HG02870 (cell line): ENCODE data around the gene IPCEF1.
"Not testable (repeated sequence)": the region's sequence is repeated elsewhere in the genome, so short reads cannot be mapped to it uniquely, and the experiment has no call there.

Experiments used
- ATAC-seq: cut with Tn5 transposase; IDR thresholded peaks from one replicate; pipeline ENCODE4 v1.9.1; 2021; ENCODE audit warnings: mild to moderate bottlenecking, moderate library complexity; ENCODE audit not compliant: unreplicated experiment

IPCEF1 gene

GRCh38 chr6:154229786-154230185, 126.8 kb downstream of the IPCEF1 start:
- peak; percentile 80 for ATAC-seq

DNA sequence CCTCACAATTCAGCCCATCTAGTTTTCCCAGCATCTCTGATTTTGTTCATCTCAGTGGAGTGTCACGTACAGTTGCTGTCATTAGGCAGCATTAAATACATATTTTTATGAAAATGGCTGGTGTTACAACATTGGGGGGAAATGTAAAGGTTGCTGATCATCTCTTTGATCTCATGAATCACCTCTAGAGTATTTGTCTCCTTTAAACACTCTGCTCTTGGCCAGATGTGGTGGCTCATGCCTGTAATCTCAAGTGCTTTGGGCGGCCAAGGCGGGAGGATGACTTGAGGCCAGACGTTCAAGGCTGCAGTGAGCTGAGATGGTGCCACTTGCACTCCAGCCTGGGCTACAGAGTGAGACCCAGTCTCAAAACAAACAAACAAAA, 128.1 kb downstream of the IPCEF1 start:
- no peak for ATAC-seq

DNA sequence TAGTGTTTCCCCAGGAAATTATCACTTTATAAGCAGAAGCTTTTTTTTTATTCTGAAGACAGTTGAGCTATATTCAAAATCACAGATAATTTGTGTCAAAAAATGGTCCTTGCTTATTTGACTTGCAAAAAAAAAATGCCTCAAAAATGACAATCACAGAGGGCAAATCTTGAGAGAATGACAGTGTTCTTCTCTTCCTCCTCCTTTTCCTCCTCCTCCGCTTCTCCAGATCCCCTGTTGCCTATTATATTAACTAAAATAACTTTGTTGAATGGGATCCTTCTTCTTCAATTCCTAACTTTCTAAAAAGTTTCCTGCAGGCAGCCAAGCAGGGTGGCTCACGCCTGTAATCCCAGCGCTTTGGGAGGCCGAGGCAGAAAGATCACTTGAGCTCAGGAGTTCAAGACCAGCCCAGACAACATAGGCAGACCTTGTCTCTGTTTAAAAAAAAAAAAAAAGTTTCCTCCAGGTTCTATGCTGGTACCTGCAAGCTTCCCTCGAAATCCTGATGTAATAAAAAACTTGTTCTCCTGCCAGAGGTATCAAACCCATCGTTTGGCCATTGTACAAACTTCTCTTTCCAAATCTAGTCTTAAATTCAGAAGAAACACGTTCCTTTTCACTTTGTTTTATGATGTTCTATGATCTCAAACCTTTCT, 128.6 kb downstream of the IPCEF1 start:
- ATAC-seq: no peak

DNA sequence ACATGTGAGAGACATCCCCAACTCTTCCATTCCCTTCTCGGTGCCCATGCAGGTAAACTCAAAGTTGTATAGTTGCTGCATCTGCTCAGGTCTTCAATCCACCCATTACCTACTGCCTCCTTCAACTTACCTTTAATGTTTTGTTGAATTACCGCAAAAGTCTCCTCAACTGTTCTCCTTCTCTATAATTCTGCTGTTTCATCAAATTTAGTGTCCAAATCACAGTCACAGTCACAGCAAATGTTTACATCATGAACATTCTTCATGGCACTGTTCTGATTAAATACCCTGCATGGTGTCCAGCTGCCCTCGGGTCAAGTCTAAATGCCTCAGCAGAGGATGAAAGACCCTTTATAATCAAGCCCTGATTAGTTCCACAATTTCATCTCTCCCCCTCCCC, 130.1 kb downstream of the IPCEF1 start:
- ATAC-seq: no peak

GRCh38 chr6:154223296-154223695, 133.3 kb downstream of the IPCEF1 start:
- no peak for ATAC-seq

DNA sequence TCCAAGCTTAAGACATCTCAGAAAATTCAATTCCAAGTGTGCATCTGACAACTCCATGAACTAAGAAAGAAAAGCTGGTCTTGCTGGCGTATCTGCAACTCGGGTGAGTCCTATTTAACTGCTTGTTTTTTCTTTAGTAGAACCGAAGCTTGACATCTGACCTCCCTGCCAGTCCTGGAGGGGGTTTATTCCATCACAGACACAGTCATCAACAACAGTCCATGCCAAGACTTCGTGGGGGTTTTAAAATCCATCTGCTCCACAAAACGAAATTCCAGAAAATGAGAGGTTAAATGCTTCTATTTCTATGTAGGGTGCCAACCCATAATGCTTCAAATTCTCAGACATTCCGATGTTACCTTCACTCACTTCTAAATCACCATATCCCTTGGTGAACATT, 133.9 kb downstream of the IPCEF1 start:
- no peak for ATAC-seq

DNA sequence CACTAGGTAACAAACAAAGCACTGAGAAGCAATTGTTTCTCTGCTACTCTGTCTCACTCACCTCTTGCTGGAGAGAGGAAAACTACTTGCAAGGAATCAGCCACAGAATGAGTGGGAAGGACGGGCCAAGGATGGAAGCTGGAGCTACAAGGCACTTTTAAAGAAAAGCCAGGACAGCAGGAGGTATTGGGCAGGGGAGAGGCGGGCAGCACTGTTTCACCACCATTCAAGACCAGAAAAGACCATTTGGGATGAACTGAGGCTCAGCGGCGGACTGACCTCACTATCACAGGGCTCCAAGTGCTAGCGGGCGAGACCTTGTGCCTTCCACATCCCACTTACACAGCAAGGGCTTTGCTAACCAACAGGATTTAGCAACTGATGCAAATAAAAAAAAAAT, 137.4 kb downstream of the IPCEF1 start:
- ATAC-seq: no peak

DNA sequence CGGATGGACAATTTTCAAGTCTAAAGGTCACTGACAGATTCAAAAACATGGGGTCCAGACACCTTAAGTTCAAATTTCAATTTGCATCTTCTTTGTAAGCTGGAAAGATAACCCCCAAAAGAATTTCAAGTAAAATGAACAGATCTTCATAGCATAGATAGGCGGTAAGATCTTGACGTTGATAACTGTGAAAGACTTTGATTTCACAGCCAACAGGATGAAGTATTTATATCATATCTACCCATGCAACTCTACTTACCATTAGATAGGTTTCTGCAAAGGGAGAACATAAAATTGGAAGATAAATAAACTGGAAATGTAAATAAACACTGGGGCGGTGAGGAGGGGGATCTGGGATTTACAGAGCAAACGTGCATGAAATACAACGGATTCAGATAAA, 137.8 kb downstream of the IPCEF1 start:
- ATAC-seq: no peak

- no peak for ATAC-seq
These were observed 138.3 kb downstream of the IPCEF1 start for GRCh38 chr6:154218301-154218700.

GRCh38 chr6:154213782-154214181, 142.8 kb downstream of the IPCEF1 start:
- ATAC-seq: no peak

DNA sequence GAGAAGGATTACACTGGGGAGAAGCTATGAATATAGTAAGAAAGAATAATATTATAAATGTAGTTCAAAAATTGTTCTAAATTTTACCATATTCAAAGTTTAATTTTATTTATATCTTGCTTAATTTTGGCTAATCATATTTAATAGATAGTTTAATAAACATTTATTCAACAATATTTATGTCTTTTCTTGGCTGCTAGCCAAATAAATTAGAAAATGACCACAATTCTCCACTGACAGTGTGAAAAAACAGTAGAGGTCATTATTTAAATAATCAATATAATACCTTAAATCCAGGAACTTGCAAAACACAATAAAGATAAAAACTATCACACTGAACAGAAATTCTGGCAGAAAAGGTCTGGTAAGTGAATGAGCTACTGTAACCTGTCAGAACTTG, 145.9 kb downstream of the IPCEF1 start:
- no peak for ATAC-seq

GRCh38 chr6:154209555-154209954, 147.0 kb downstream of the IPCEF1 start:
- no peak for ATAC-seq

- ATAC-seq: no peak
These were observed 149.6 kb downstream of the IPCEF1 start for GRCh38 chr6:154206996-154207395.

- no peak for ATAC-seq
These were observed 150.5 kb downstream of the IPCEF1 start for GRCh38 chr6:154206141-154206540.

- ATAC-seq: no peak
These were observed 153.6 kb downstream of the IPCEF1 start for GRCh38 chr6:154202958-154203357.

DNA sequence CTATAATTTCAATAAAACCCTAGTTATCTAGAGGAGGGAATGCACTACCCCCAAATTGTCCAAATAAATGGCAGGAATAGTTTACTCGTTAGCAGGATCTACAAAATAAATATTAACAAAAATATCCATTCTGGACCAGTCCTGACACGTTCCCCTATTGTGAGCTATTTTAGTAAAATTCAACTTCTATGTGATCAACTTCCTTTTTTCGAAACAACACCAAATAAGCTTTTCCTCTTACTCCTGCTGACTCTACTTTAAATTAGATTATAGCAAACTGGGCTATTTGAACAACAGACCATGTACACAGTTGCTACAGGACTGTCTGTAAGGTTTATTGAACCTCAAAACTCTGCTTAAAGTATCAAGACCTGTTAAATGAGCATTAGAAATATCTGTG, 154.3 kb downstream of the IPCEF1 start:
- ATAC-seq: no peak

- ATAC-seq: not testable (repeated sequence)
These were observed 154.9 kb downstream of the IPCEF1 start for GRCh38 chr6:154201688-154202087.

- ATAC-seq: no peak
These were observed 159.3 kb downstream of the IPCEF1 start for GRCh38 chr6:154197196-154197860.

DNA sequence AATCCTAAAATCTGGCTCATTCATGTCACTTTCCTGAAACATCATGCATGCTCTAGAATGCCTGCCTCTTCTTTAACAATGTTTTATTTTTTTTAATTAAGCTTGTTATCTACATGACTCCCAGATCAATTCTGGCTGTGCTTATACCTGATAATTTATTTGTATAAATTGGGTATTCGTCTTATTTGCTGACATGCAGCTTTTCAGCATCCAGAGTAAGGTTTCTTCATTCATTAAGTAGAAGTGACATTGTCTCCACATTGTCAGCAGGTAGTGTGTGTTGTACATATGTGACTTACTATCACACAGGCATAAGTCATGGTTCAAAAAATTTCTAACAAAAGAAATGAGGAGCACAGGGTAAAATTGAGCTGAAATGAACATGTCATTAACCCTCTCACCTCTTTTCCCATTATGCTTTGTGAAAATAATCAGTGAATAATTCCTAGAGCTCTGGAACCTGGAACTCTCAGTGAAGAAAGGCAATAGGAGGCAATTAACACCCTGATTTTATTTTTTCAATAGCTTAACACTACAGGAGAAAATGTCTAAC, 160.2 kb downstream of the IPCEF1 start:
- ATAC-seq: no peak

- ATAC-seq: no peak
These were observed 168.9 kb downstream of the IPCEF1 start for GRCh38 chr6:154187714-154188113.

GRCh38 chr6:154187203-154187602, 169.4 kb downstream of the IPCEF1 start:
- no peak for ATAC-seq

DNA sequence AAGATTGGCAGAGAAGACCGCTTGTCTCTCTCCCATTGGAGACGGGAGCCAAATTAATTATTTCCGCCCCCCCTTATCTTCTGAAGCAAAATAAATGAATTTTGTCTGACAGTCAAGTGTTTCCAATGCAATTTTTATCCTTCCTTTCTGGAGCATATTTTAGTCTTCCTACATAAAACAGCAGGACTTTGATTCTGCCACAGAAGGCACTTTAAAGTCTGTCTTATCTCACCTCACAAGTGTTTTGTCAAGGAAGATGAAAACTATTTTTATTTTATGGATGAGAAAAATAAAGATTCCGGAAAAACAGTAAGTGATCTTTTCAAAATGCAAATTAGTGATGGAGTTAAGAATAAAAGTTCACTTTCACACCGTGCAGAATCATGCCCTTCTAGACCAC, 177.2 kb downstream of the IPCEF1 start:
- no peak for ATAC-seq

DNA sequence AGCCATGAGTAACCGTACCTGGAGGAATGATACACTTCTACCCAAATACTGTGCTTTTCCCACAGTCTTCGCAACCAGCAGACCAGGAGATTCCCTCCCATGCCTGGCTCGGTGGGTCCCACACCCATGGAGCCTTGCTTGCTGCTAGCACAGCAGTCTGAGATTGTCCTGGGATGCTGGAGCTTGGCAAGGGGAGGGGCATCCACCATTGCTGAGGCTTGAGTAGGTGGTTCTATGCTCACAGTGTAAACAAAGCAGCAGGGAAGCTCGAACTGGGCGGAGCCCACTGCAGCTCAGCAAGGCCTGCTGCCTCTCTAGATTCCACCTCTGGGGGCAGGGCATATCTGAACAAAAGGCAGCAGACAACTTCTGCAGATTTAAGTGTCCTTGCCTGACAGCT, 184.2 kb downstream of the IPCEF1 start:
- ATAC-seq: not testable (repeated sequence)
